Stimulated activated CD4-positive, alpha-beta T cell treated with anti-CD3 and anti-CD28 coated beads, TNF-alpha, amount 100 ng/mL, for 24 hours (primary cell): ENCODE results near the gene MMP27.

Experiments
- DNase-seq, 3 experiments: peaks; one replicate each; pipeline ENCODE4 v3.0.0-alpha.2; 2020; ENCODE audit warnings: low read depth in 3 of 3

MMP27 gene

DNA sequence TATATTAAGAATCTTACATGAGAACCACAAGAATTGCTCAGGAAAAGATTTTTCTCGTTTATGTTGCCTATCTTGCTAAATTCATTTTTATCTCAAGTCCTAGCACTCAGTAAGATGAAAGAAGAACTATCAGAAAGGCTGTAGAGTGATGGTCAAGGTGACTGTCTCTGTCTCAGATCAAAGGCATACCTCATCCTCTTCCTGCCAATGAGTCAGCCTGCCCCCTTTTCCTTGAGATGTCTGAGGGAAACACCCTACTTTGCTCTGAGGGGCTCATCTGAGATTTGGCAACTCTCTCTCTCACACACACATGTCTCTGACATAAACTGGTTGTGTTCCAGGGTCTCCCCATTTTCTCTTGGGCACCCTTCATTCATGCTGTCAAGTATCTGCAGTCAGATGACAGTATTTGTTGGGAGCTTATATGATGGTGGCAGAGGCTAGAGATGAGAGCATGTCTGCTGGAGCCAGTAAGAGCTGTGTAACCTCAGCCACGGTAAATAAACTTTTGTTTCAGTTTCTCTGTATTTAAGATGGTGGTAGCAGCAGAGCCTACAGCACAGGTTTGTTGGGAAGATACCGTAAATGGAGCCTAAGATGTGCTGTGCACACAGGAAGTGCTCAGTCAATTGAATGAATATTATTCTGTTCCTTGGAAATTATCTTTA, 1.6 kb downstream of the MMP27 start:
- DNase-seq, result no peak

DNA sequence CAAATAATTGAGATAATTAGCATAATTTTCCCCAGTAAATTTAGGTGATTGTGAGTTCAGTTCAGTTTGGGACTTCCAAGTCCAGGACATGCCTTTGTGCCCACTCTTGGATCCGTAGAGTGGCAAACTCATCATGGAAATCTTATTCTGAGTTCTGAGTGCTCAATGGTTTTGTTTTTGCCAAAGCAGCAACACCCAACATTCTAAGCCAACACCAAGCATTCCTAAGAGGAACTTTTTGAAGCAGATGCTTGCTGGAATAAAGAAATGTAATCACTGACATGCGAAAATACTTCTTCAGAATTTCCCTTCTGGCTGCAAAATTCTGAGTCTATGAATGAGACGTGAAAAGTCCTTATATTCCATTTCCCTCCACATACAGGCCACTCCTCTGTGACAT, 10.4 kb downstream of the MMP27 start:
- no peak for DNase-seq

DNA sequence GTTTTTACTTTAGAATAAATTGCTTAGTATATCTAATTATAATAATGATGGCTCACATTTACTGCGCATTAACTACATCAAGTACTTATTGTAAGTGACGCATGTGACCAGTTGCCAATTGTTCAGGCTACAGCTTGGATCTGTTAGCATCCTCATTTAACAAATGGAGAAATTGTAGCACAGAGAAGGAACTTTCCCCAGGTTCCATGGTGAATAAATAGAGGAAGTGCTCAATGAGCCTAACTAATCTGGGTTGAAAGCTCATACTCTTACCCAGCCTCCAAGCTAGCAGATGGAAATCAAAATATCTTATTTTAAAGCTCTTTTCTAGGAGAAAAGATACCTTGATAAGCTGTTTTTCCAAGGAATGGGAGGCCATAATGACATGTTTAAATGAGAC, 19.8 kb downstream of the MMP27 start:
- no peak for DNase-seq

DNA sequence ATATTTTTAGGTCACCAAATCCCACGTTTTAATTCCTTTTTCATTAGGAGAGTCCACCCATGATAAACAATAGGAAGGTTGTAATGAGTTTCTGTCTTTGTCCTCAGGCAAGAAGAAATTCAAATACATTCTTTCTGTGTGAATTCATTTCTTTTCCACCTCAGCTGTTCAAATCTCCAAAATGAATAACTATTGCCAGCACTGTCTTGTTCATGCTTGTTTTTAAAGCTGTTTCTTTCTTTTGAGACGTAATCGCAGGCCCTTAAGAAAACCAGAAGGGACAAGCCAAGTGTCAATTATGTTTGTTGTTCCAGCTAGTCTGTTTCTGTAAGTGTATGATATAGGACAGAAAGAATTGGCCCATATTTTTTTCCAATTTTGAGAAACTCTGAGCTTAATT, 20.2 kb downstream of the MMP27 start:
- no peak for DNase-seq

DNA sequence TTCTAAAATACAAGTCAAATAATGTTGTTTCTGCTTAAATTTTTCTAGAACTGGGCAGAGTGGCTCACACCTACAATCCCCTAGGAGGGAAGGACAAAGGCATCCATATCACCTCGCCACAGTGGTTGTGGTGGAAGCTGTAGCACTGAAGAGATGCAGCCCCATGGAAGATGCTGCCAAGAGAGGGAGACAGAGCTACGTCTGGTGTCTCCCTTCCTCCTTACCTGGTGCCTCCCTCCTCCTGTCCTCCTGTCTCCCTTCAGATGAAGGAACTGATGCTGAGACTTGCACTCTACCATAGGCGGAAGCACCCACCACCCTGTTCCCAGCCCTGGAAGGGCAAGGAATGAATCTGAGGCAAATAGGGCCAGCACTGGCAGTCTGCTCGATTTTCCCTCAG, 22.3 kb downstream of the MMP27 start:
- DNase-seq, result no peak

DNA sequence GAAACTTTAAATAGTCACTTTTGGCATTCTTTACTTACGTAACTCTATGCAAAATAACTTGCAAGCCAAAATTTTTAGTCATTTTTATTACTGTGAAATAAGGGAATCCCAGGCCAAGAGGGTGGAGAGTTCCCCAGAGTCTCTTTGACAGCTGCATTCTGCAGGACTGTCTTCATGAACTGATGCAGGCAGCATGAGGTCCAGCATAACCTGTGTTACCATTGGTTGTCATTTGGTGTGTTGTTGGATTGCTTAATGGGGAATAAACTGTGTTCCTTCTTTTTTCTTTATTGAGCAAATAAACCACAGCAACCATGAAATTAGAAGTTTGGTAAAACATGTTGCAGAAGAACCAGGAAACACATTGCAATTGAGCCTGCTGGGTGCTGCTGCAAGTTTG, 24.6 kb downstream of the MMP27 start:
- DNase-seq, result no peak

DNA sequence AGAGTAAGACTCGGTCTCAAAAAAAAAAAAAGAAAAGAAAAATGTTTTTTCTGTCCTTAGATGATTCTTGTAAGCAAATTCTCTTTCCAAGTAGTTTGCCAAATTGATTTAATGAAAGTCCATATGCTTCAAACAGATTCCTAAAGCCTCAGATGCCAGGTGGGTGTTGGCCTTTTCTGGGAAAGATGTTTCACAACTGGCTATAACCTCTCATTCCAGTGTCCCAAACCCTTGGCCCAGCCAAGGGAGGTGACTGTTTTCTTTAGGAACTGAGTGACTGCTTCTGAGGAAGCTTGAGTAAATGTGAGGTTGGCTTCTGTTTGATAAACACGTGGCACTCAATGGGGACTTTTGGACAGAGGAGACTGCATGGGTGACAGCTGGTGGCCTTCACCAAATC, 27.5 kb downstream of the MMP27 start:
- DNase-seq, result no peak

DNA sequence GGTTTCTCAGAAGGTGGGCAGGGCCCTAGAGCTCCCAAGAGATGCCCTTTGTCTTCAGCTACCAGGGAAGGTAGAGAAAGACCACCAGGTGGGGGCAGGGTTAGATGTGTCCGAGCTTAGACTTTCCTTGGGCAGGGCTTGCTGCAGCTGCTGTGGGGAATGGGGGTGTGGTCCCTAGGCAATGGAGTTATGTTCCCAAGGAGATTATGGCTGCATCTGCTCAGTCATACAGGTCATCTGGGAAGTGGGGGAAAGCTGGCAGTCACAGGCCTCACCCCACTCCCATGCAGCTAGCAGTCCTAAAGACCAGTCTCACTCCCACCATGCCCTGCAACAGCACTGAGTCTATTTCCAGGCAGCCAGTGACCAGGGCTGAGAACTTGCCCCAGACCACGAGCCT, 29.5 kb downstream of the MMP27 start:
- DNase-seq, result no peak

DNA sequence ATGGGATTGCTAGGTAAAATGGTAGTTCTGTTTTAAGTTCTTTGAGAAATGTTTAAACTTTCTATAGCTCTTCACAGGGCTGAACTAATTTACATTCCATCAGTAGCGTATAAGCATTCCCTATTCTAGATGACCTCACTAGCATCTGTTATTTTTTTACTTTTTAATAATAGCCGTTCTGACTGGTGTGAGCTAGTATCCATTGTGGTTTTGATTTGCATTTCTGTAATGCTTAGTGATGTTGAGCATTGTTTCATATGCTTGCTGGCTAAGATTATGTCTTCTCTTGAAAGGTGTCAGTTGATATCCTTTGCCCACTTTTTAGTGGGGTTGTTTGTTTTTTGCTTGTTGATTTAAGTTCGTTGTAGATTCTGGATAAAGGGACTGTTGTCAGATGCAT, 35.9 kb downstream of the MMP27 start:
- DNase-seq, result no peak

DNA sequence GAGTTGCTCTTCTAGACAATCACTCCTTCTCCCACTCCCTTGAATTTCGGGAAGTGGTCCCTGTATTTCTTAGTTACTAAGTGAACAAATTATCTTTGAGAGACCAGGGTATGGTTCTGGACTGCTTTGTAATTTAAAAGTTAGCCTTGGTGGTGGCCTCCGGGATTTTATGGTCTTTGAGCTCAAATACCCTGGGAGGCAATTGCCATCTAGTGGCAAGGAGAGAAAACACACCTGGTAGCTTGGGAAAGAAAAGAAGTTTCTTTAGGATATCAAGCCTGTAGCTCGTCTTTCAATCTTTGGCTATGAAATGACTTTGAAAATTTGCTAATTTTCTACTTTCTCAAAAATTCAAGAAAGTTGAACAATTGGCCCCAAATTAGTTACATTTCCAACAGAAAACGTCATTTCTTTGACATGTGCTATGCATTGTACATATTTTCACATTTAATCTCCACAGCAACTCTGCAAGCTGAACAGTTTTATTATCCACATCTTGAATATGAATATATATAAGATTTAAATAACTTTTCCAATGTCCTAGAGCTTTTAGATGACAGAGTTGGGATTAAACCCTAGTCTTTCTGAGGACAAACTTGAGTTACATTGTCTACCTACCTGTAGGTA, 39.1 kb downstream of the MMP27 start:
- DNase-seq, result no peak

DNA sequence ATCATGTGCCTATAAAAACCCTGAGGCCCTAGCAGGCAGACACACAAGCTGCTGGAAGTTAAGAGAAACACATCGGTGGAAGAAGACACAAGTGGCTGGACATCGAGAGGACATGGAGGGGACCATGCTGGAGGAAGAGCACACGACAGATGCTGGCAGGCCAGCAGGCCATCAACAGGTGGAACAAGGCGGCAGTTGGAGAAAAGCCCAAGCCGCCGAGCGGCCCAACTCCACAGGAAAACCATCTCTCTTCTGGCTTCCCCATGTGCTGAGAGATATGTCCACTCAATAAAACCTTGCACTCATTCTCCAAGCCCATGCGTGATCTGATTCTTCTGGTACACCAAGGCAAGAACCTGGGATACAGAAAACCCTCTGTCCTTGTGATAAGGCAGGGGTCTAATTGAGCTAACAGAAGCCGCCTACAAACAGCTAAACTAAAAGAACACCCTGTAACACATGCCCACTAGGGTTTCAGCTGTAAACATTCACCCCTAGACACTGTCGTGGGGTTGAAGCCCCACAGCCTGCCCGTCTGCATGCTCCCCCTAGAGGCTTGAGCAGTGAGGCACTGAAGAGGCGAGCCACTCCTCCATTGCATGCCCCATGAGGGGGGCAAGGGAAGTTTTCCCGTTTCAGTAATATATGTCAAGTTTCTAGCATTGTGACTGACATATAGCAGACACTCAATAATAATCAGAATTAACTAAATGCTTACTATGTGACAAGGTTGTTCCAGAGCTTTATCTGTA, 41.4 kb downstream of the MMP27 start:
- peak in 1 of 3 experiments; percentile 5 for DNase-seq

DNA sequence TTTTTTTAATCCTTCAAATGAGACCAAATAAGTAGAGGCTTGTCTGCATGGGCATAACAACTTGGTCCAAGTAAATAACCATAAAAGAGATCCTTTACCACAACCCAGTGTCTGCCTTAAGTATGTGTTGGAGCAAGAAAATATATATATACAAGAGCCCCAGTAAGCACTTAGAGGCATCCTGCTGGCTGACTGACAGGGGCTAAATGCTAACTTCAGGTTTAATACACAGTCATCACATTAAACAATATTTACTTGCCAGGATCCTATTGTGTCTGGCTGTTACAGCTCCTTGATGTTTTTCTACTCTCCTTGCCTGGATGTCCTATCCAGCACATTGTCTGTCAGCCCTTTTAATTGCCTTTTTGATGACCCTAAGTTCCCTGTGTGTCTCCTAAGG, 43.0 kb downstream of the MMP27 start:
- no peak for DNase-seq

DNA sequence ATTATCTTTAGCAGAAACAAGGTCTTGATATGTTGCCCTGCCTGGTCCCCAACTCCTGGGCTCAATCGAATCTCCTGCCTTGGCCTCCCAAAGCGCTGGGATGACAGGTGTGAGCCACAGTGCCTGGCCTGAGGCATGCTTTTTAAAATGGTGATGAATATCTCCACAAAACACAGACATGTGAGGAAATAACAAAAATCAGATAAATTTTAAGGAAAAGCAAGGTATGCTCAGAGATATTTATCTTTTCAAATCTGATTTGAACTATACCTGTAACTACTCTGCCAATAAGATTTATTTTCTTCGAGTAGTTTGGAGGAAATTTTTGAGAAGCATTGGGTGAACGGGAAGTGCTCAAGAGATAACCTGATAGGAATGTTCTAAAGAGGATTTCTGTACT, 44.5 kb downstream of the MMP27 start:
- DNase-seq, result no peak

DNA sequence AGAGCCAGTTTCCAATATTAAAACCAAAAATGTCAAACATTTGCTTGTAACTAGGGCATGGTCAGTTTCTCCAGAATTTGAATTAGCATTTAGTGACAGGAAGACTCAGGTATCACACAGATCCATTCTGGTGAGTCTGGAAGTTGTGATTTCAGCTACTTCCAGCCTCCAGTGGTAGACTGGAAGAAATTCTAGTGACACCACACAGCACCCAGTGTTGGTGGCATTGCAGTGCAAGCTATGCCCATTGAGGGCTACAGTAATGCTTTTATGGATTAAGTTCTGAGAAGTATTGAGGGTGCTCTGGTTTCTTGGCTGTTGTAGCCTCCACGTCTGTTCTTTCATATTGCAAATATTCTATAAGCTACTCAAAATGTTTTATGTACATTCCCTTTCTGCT, 49.0 kb downstream of the MMP27 start:
- DNase-seq, result no peak

DNA sequence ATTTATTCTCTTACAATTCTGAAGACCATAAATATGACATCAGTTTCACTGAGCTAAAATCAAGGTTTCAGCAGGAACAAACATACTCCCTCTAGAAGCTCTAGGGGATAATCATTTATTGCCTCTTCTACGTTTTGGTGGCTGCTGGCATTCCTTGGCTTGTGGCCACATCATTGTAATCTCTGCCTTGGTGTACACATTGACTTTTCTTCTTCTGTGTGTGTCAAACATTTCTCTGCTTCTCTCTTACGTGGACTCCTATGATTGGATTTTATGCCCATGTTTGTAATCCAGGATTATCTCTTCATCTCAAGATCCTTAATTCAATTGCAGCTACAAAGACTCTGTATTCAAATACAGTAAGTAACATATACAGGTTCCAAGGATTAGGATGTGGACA, 50.0 kb downstream of the MMP27 start:
- DNase-seq, result no peak

DNA sequence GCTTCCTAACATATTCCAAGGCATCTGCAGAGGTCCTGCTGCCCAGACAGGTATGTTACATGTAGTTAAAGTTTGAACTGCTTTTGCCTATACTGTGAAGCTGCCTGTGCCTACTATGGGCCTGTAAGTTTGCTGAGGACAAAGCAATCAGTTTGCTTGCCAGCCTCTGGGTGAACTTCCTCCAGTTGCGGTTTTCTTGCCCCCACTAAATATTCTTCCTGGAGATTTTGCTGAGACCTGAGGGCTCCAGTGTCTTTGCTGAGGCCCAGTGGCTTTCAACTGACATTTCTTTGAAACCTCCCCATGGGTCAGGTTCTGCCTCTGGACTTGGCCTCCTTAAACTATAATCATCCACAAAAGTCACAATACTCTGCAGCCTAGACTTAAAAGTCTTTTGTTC, 50.8 kb downstream of the MMP27 start:
- DNase-seq, result no peak

DNA sequence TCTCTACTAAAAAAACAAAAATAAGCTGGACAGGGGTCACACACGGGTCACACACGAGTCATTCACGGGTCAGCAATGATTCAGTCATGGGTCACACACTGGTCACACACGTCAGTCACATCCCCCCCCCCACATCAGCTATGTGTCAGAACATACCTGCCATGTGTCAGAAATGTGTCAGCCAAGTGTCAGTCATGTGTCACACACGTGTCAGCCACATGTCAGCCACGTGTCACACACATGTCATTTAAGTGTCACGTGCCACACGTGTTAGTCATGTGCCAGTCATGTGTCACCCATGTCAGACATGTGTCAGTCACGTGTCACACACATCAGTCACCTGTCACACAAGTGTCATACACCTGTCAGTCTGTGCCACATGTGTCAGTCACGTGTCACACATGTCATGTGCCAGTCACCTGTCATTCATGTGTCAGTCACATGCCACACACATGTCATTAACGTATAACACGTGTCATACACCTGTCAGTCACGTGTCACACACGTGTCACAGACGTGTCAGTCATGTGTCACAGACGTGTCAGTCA, 51.8 kb downstream of the MMP27 start:
- no peak for DNase-seq

DNA sequence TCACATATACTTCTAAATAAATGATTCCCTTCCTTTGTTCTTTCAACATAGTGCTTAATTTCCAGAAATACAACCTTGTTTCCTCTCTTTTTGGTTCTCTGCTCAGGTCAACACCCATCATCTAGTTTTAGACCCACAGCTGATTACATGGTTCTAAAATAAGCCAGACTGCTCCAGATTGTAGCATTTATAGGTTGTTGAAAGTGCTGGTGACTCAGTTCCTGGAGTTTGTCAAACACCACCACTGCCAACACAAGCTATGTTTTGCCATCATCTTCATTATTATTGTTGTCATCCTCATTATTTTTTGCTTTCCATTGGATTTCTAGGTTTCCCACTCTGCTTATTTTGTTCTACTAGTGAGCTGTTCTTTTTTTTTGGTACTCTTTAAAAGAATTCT, 58.1 kb downstream of the MMP27 start:
- no peak for DNase-seq

DNA sequence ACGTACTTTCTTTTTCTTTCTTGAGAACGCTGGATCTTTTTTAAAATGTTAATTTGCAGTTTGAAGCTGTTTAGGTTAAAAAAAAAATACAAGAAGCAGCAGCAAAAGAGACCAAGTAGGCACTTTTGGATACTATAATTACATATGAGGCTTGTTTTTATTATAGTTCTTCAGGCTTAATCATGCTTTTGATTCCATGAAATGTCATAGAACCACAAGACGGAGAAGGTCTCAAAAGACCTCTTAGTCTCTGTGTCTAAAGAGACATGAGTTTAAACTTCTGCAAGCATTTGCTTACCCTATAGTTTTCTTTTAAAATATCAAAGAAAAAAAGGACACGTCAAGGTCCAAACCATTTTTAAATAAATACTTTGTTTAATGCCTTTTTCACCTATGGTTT, 61.6 kb downstream of the MMP27 start:
- no peak for DNase-seq
